Measurements from ENCODE around the gene RNF151. TPM values are rescaled to one million over a fixed set of nuclear protein-coding genes. Genes with fewer than 3 reads are reported as not detected.

Gene RNF151
- total and polyA plus RNA-seq, 2 of the 13 experiments (the other 11 are each of a cell fraction or from before 2014, with no cell fraction given), result not detected

GRCh38 chr16:1964506-1965395 lies 1.9 kb upstream of the RNF151 start, which contains the start of gene RPS2 (continued):
- TF ChIP-seq ZNF704 (CRISPR knock-in tag; IDR thresholded peaks at IDR 0.05; ENCODE audit: borderline replicate concordance) (no peak), TOE1 (CRISPR knock-in tag; IDR thresholded peaks at IDR 0.05) (0 out of 2 replicates have a peak, but pooled peaks have one; percentile 51), KMT2A (CRISPR knock-in tag; IDR thresholded peaks at IDR 0.05) (peak; percentile 69; the same call in 1 of the 2 replicates), SKIL (CRISPR knock-in tag; IDR thresholded peaks at IDR 0.05; ENCODE audit: borderline replicate concordance) (no peak), CBX2 (IDR thresholded peaks at IDR 0.05; ENCODE audit: low read depth, low read length) (no peak), CBX2 (CRISPR knock-in tag; IDR thresholded peaks at IDR 0.05; ENCODE audit: low read depth) (no peak), RFX1 (IDR thresholded peaks at IDR 0.05) (no peak), ZNF296 (CRISPR knock-in tag; conservative IDR thresholded peaks at IDR 0.05) (0 out of 2 replicates have a peak, but pooled peaks have one; percentile 12), ZFP36 (IDR thresholded peaks at IDR 0.05; ENCODE audit: borderline replicate concordance, low read depth, low read length, partially characterized antibody) (no peak), ZNF276 (CRISPR knock-in tag; IDR thresholded peaks at IDR 0.05; ENCODE audit: low read depth) (no peak; the same call in 1 of the 2 replicates), ZNF253 (CRISPR knock-in tag; IDR thresholded peaks at IDR 0.05; ENCODE audit: borderline replicate concordance) (no peak), BRD4 (CRISPR knock-in tag; IDR thresholded peaks at IDR 0.05) (peak; percentile 77), ZNF138 (CRISPR knock-in tag; IDR thresholded peaks at IDR 0.05; ENCODE audit: low read depth) (peak; percentile 74), ZMYM3 (CRISPR knock-in tag; IDR thresholded peaks at IDR 0.05) (no peak), HDAC6 (IDR thresholded peaks at IDR 0.05; ENCODE audit: low read depth, low read length) (no peak), RCOR2 (CRISPR knock-in tag; IDR thresholded peaks at IDR 0.05) (no peak)
- TF ChIP-seq, protein P1, sequence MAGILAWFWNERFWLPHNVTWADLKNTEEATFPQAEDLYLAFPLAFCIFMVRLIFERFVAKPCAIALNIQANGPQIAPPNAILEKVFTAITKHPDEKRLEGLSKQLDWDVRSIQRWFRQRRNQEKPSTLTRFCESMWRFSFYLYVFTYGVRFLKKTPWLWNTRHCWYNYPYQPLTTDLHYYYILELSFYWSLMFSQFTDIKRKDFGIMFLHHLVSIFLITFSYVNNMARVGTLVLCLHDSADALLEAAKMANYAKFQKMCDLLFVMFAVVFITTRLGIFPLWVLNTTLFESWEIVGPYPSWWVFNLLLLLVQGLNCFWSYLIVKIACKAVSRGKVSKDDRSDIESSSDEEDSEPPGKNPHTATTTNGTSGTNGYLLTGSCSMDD (CRISPR knock-in tag; IDR thresholded peaks at IDR 0.05), result no peak
- TF ChIP-seq, protein P2, sequence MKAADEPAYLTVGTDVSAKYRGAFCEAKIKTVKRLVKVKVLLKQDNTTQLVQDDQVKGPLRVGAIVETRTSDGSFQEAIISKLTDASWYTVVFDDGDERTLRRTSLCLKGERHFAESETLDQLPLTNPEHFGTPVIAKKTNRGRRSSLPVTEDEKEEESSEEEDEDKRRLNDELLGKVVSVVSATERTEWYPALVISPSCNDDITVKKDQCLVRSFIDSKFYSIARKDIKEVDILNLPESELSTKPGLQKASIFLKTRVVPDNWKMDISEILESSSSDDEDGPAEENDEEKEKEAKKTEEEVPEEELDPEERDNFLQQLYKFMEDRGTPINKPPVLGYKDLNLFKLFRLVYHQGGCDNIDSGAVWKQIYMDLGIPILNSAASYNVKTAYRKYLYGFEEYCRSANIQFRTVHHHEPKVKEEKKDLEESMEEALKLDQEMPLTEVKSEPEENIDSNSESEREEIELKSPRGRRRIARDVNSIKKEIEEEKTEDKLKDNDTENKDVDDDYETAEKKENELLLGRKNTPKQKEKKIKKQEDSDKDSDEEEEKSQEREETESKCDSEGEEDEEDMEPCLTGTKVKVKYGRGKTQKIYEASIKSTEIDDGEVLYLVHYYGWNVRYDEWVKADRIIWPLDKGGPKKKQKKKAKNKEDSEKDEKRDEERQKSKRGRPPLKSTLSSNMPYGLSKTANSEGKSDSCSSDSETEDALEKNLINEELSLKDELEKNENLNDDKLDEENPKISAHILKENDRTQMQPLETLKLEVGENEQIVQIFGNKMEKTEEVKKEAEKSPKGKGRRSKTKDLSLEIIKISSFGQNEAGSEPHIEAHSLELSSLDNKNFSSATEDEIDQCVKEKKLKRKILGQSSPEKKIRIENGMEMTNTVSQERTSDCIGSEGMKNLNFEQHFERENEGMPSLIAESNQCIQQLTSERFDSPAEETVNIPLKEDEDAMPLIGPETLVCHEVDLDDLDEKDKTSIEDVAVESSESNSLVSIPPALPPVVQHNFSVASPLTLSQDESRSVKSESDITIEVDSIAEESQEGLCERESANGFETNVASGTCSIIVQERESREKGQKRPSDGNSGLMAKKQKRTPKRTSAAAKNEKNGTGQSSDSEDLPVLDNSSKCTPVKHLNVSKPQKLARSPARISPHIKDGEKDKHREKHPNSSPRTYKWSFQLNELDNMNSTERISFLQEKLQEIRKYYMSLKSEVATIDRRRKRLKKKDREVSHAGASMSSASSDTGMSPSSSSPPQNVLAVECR (CRISPR knock-in tag; IDR thresholded peaks at IDR 0.05; ENCODE audit: borderline replicate concordance), result peak; percentile 85

Measured in HepG2 (cell line).